Mammary epithelial cell (primary cell): ENCODE data around the gene RTTN.

Experiments used
- EZH2 ChIP-seq: IDR thresholded peaks from 2 replicates; pipeline ENCODE4 v1.6.1; 2012; ENCODE audit warnings: low read length, inconsistent platforms, borderline replicate concordance
- TF ChIP-seq, protein P1 (sequence below), 2 donors: IDR thresholded peaks in 1 of 2; conservative IDR thresholded peaks in 1 of 2; 2 replicates each; pipeline ENCODE4 v1.5.1; 2011 to 2012; ENCODE audit warnings: inconsistent platforms in 2 of 2, low read length in 2 of 2, mild to moderate bottlenecking in 2 of 2, control low read depth in 1 of 2, low read depth in 1 of 2; ENCODE audit not compliant: insufficient read depth in 1 of 2; ENCODE audit errors: extremely low read depth in 1 of 2

DNA sequence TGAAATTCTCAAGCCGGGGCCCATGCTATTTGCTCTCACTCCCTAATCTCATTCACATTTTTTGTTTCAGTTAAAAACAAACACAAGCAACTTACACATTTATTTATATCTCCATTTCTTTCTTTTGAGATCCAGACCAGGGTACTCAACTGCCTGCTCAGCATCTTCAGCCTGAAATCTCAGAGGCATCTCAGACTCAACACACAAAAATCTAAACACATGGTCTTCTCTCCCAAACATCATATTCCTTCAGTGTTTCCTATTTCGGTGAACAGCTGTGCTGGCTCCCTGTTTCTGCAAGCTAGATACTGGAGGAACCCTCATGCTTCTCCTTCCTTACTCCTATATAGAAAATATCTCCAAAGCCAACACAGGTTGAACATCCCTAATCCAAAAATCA, 11.3 kb upstream of the RTTN start:
- TF ChIP-seq, protein P1, sequence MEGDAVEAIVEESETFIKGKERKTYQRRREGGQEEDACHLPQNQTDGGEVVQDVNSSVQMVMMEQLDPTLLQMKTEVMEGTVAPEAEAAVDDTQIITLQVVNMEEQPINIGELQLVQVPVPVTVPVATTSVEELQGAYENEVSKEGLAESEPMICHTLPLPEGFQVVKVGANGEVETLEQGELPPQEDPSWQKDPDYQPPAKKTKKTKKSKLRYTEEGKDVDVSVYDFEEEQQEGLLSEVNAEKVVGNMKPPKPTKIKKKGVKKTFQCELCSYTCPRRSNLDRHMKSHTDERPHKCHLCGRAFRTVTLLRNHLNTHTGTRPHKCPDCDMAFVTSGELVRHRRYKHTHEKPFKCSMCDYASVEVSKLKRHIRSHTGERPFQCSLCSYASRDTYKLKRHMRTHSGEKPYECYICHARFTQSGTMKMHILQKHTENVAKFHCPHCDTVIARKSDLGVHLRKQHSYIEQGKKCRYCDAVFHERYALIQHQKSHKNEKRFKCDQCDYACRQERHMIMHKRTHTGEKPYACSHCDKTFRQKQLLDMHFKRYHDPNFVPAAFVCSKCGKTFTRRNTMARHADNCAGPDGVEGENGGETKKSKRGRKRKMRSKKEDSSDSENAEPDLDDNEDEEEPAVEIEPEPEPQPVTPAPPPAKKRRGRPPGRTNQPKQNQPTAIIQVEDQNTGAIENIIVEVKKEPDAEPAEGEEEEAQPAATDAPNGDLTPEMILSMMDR (conservative IDR thresholded peaks at IDR 0.05 in 1 of 2, IDR thresholded peaks at IDR 0.05 in 1 of 2; ENCODE audit: extremely low read depth in 1 of 2, insufficient read depth in 1 of 2, low read depth in 1 of 2, low read length in 2 of 2), result no peak
- TF ChIP-seq EZH2, result no peak
